A673 (cell line): Measurements from ENCODE around the gene LMO7.

Experiments
- EZH2 ChIP-seq: fragments of 200-600 bp; sonication (generic); IDR thresholded peaks from 2 replicates; pipeline ENCODE4 v1.6.1; 2017; ENCODE audit warnings: borderline replicate concordance, low read depth, mild to moderate bottlenecking, mixed read lengths, antibody characterized with exemption, low read length; ENCODE audit not compliant: poor library complexity, severe bottlenecking
- TF ChIP-seq, protein P1 (sequence below): fragments of 300-800, 200-600 bp; sonication (generic); conservative IDR thresholded peaks from 2 replicates; pipeline ENCODE4 v1.5.1; 2017; ENCODE audit warnings: low read depth, mild to moderate bottlenecking, antibody characterized with exemption, low read length, moderate library complexity, mixed read lengths

- TF ChIP-seq, protein P1, sequence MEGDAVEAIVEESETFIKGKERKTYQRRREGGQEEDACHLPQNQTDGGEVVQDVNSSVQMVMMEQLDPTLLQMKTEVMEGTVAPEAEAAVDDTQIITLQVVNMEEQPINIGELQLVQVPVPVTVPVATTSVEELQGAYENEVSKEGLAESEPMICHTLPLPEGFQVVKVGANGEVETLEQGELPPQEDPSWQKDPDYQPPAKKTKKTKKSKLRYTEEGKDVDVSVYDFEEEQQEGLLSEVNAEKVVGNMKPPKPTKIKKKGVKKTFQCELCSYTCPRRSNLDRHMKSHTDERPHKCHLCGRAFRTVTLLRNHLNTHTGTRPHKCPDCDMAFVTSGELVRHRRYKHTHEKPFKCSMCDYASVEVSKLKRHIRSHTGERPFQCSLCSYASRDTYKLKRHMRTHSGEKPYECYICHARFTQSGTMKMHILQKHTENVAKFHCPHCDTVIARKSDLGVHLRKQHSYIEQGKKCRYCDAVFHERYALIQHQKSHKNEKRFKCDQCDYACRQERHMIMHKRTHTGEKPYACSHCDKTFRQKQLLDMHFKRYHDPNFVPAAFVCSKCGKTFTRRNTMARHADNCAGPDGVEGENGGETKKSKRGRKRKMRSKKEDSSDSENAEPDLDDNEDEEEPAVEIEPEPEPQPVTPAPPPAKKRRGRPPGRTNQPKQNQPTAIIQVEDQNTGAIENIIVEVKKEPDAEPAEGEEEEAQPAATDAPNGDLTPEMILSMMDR: no peak
- TF ChIP-seq EZH2: no peak
These were observed 9.0 kb downstream of the LMO7 start for GRCh38 chr13:75645141-75645540.
